ENCODE results near the gene ZNF771.

Gene ZNF771

GRCh38 chr16:30398661-30399434 is 8.6 kb upstream of the ZNF771 start:
- no peak for DNase-seq (ENCODE audit: low spot score)

GRCh38 chr16:30399435-30400186 is 7.8 kb upstream of the ZNF771 start:
- no peak for DNase-seq (ENCODE audit: low spot score)

- no peak for DNase-seq (ENCODE audit: low spot score)
Observed at GRCh38 chr16:30401768-30402425, 5.5 kb upstream of the ZNF771 start.

- DNase-seq (ENCODE audit: low spot score): no peak
Observed at GRCh38 chr16:30406795-30407101, 658 bp upstream of the ZNF771 start.

DNA sequence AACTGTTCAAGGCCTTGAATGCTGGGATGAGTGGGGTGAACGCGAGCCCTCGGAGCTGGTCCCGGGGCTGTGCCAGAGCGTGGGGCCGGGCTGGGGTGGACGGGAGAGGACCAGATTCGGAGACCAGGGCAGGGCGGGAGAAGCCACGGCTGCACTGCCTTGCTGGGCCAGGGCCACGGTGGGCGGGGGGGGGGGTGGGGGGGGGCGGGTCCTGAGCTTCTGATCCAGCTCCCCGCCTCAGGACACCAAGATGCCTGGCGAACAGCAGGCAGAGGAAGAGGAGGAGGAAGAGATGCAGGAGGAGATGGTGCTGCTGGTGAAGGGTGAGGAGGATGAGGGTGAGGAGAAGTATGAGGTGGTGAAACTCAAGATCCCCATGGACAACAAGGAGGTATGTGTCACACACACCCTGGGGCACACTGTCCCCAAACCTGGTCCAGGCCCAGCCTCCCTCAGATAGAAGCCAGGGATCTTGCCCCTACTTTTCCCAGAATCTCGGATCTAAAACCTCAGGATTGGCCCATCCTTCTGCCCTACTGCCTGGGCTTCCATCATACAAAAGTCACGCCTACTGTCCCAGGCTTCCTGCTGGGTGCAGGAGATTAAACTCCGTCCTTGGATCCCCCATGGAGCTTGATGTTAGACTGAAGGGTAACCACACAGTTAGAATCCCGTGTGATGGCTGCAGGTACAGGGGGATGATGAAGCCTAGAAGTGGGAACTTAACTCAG is 563 bp downstream of the ZNF771 start:
- peak; percentile 41 for DNase-seq (ENCODE audit: low spot score)

DNA sequence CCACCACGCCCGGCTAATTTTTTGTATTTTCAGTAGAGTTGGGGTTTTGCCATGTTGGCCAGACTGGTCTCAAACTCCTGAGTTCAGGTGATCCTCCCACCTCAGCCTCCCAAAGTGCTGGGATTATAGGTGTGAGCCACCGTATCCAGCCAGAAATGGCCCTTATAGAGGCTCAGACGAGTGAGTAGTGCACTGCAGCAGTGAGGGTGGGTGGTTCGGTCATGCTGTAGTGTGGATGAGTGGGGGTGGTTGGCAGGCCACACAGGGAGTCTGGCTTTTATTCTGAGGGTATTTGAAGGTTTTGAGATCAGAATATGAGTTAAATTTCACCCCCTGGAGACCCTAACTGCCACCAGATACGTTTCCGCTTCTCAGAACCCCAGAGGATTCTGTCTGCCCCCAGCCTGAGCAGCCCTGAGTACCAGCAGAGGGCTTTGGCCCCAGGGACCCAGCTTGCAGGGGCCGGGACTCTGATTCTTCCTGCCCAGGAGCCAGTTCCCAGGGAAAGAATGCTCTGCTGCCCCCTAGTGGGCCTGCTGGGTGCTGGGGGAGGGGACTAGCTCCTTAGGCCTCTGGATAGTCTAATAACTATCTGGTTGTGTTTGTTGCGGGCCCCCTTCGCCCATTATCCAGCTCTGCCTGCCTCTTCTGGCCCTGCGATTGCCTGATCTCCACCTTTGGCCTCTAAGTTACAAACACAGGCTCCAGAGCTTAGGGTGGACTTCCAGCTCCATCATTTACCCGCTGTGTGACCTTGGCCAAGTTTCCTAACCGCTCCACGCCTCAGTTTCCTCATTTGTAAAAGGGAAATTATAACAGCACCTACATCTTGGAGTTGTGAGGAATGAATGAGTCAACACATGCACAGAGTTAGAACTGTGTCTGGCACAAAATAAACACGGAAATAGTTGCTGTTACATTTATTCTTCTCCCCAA is 2.0 kb downstream of the ZNF771 start:
- DNase-seq (ENCODE audit: low spot score): peak; percentile 88

DNA sequence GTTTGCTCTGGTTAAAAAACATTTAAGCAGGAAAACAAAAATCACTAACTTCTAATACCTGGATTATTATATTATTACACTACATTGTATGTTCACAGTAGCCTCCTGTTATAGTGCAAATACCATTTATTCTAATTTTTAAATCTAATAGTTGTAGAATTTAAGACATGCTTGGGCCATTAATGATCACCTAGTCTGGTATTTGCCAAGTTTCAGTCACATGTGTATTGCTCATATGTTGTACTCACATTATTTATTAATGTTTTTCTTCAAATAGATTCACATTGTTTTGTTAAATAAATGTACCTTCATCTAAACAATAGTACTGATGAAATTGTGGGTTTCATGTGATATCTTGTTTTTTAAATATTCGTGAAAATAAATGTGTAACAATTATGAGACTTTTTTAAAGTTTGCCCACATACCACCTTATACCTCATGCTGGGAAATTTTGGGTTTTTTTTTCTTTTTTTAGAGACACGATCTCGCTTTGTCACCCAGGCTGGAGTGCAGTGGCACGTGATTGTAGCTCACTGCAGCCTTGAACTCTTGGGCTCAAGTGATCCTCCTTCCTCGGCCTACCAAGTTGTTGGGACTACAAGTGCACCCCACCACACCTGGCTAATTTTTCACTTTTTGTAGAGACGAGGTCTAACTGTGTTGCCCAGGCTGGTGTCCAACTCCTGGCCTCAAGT is 5.9 kb downstream of the ZNF771 start:
- no peak for DNase-seq (ENCODE audit: low spot score)

DNA sequence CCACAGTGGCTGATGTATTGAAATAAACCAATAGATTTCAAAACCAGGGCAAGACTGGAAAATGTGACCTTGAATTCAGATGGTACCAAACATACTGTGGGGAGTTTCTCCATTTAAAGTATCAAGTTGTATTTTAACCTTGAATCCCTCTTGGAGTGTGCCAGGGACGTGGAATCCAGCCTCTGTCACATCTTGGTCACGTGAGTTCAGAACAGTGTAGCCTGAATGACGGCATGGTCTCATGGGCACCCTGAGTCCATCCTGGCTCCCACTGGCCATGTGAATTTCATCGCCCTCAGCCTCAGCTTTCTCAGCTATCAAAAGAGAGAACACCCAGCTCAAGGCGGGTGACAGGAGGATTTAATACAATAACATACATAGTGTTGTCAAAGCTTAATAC is 6.8 kb downstream of the ZNF771 start:
- no peak for DNase-seq (ENCODE audit: low spot score)

DNA sequence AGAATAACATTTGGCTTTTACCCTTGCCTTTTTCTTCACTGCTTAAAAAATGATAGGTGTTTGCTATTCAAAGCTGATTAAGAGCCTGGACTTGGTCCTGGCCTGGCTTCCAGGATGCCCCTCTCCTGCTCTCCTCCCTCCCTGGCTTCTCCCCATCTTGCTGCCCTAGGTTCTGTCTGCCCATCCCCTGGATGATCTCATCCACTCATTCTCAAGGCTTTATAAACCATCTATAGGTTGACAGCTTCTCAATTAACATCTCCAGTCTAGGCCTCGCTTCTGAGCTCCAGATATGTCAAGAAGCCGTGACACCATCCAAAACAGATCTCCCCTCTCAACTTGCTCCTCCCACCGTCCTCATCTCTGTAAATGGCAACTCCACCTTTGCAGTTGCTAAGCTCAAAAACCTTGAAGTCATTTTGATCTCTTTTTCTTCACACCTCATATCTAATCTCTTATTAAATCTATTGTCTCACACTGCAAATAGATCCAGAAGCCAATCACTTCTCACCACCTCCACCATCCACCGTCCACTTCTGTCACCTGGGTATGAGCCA is 8.7 kb downstream of the ZNF771 start:
- no peak for DNase-seq (ENCODE audit: low spot score)

- DNase-seq (ENCODE audit: low spot score): no peak
Observed at GRCh38 chr16:30416624-30417528, 9.5 kb downstream of the ZNF771 start.

DNA sequence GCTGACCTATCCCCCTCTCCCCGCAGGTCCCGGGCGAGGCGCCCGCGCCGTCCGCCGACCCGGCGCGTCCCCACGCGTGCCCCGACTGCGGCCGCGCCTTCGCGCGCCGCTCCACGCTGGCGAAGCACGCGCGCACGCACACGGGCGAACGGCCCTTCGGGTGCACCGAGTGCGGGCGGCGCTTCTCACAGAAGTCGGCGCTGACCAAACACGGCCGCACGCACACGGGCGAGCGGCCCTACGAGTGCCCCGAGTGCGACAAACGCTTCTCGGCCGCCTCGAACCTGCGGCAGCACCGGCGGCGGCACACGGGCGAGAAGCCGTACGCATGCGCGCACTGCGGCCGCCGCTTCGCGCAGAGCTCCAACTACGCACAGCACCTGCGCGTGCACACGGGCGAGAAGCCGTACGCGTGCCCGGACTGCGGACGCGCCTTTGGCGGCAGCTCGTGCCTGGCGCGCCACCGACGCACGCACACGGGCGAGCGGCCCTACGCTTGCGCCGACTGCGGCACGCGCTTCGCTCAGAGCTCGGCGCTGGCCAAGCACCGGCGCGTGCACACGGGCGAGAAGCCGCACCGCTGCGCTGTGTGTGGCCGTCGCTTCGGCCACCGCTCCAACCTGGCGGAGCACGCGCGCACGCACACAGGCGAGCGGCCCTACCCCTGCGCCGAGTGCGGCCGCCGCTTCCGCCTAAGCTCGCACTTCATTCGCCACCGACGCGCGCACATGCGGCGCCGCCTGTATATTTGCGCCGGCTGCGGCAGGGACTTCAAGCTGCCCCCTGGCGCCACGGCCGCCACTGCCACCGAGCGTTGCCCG is 10.3 kb downstream of the ZNF771 start:
- no peak for DNase-seq (ENCODE audit: low spot score)

DNA sequence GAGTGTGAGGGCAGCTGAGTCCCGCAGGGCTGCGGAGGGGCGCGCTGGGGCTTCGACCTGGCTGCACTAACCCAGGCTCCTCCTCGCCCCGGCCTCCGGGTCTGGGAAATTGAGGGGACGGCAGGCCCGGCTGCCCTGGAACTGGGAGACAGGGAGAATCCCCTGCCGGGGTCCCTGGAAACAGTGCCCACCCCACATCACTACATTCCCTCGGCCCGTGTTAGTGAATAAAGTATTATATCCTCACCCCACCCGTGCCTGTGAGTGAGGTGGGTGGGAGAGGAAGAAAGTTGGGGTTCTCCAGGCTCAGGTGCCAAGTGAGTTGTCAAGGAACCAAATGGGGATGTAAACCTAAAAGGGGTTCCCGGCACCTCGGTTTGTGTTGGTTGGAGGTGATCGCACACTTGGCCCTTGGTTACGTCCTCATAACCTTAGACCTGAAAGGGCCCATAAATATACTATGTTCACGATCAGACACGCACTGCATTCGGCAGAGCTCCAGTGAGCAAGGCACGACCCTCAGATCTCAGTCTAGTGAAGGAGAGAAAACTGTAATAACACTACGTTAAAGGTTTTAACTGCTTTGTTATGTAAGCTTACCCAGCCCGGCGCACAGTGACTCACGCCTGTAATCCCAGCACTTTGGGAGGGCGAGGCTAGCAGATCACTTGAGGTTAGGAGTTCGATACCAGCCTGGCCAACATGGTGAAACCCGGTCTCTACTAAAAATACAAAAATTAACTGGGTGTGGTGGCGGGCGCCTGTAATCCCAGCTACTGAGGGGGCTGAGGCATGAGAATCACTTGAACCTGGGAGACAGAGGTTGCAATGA is 11.2 kb downstream of the ZNF771 start:
- DNase-seq (ENCODE audit: low spot score): no peak

- no peak for DNase-seq (ENCODE audit: low spot score)
Observed at GRCh38 chr16:30421010-30421409, 13.6 kb downstream of the ZNF771 start.

DNA sequence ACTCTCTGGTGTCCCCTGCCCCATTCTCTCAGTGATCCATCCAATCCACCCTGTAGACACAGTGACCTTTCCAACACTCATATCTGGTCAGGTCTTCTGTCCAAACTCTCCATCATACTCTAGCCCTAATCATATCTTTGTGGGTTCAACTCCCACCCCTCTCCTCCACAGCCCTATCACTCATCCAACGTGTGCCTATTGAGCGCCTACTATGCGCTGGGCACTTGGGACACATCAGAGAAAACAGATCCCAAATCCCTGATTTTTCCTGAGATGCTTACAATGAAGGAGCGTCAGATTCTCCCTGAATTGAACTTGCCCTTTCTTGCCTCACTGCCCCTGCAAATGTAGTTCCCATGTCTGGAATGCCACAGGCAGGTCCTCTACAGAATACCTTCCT is 20.6 kb downstream of the ZNF771 start:
- DNase-seq (ENCODE audit: low spot score): no peak

GRCh38 chr16:30429418-30429677 is 21.9 kb downstream of the ZNF771 start:
- DNase-seq (ENCODE audit: low spot score): no peak

DNA sequence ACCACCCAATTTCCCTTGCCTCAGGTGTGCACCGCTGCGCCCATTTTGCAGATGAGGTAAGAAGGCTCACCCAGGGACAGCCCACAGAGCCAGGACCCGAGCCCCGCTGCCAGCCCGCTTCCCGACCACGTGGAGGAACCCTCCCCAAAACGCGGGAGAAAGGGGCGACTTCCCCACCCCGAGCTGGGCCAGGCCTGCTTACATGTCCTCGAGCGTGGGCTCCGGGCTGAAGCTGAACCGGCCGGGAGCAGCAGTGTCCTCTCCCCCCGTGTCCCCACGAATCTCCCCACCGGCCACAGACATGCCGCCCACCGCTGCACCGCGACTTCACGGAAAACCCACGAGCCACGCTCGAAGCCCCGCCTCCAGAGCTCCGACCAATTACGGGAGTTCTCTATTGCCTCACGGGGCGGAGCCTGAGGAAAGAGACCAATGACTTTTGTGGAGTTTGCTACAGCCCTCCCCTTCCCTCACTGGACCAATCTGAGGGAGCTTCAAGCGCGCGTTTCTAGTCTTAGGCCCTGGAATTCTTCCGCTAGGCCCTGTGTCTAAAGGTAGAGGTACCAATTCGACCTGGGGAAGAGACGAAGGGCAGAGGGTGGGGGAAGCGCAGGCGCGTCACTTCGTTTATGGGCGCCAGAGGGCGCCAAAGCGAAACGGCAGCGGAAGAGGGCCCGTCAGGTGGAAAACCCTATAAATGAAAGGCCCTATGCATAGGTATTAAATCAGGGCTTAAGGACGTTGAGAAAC is 22.4 kb downstream of the ZNF771 start, which contains the start of gene DCTPP1:
Gene DCTPP1 (minus strand): TSS at position 353 of the 750 bp plus-strand sequence. CDS start 50 bp downstream, at position 303.
- DNase-seq (ENCODE audit: low spot score): peak; percentile 100
